PC-9 (cell line): Measurements from ENCODE around the gene SERTAD2. TPM values are rescaled to one million over a fixed set of nuclear protein-coding genes. Genes with fewer than 3 reads are reported as not detected.
A peak's percentile ranks its signal among the peaks of the same experiment; 100 is the strongest.

Experiments used
- BruUV-seq: library from RNA; stranded (reverse); fragments of 400-500 nt; replicated peaks from 2 replicates; lab custom pipeline; 2021; lab: Mats Ljungman, UMichigan
- CTCF ChIA-PET: fragments of 300-600 bp; sonication (Branson Sonifier 250); formaldehyde crosslinking; loops from one replicate; lab custom pipeline; 2022; ENCODE audit warnings: antibody characterized with exemption; lab: Charles Lee
- POLR2A ChIA-PET: fragments of 300-600 bp; sonication (Branson Sonifier 250); formaldehyde crosslinking; loops from one replicate; lab custom pipeline; 2022; ENCODE audit warnings: antibody characterized with exemption; ENCODE audit not compliant: unreplicated experiment; lab: Charles Lee
- DNase-seq, 2 experiments: peaks; one replicate each; pipeline versions ENCODE4 v3.0.0 to v3.0.0-alpha.2; 2015 to 2022; ENCODE audit warnings: mixed read lengths in 1 of 2
- H2AFZ ChIP-seq: fragments of 200-600 bp; sonication (generic); 2 replicates; pipeline ENCODE4 v1.8.1; 2017; ENCODE audit warnings: antibody characterized with exemption
- H3F3A ChIP-seq: fragments of 200-600 bp; sonication (generic); 2 replicates; pipeline ENCODE4 v1.8.1; 2017; ENCODE audit warnings: antibody characterized with exemption, mild to moderate bottlenecking, low read depth; ENCODE audit not compliant: insufficient read depth
- H3K27ac ChIP-seq: fragments of 200-600 bp; sonication (generic); 2 replicates; pipeline ENCODE4 v1.6.1; 2016; ENCODE audit warnings: mixed run types
- H3K27me3 ChIP-seq: fragments of 200-600 bp; sonication (generic); 2 replicates; pipeline ENCODE4 v1.6.1; 2016; ENCODE audit warnings: low read depth, mixed run types; ENCODE audit not compliant: insufficient read depth
- H3K36me3 ChIP-seq: fragments of 200-600 bp; sonication (generic); 2 replicates; pipeline ENCODE4 v1.6.1; 2016; ENCODE audit warnings: low read depth, mixed run types
- H3K4me1 ChIP-seq: fragments of 200-600 bp; sonication (generic); replicated peaks from 2 replicates; pipeline ENCODE4 v1.6.1; 2016; ENCODE audit warnings: mixed run types; ENCODE audit not compliant: insufficient read depth
- H3K4me2 ChIP-seq: fragments of 200-600 bp; sonication (generic); 2 replicates; pipeline ENCODE4 v1.6.1; 2017; ENCODE audit warnings: mixed run types
- H3K4me3 ChIP-seq: fragments of 200-600 bp; sonication (generic); 2 replicates; pipeline ENCODE4 v1.6.1; 2016; ENCODE audit warnings: mixed run types
- H3K79me2 ChIP-seq: fragments of 200-600 bp; sonication (generic); 2 replicates; pipeline ENCODE4 v1.6.1; 2017; ENCODE audit warnings: low read depth, mixed run types
- H3K9me2 ChIP-seq: fragments of 200-600 bp; sonication (generic); 2 replicates; pipeline ENCODE4 v1.8.1; 2017; ENCODE audit warnings: mild to moderate bottlenecking; ENCODE audit not compliant: insufficient read depth
- H3K9me3 ChIP-seq: fragments of 200-600 bp; sonication (generic); 2 replicates; pipeline ENCODE4 v1.8.1; 2016; ENCODE audit warnings: low read depth; ENCODE audit not compliant: insufficient read depth
- H4K20me1 ChIP-seq: fragments of 200-600 bp; sonication (generic); 2 replicates; pipeline ENCODE4 v1.8.1; 2017; ENCODE audit not compliant: insufficient read depth
- EZH2 ChIP-seq: fragments of 200-600 bp; sonication (generic); IDR thresholded peaks from 2 replicates; pipeline ENCODE4 v1.8.0; 2017; ENCODE audit warnings: antibody characterized with exemption, low read depth
- intact Hi-C: fragments of 100-400 bp; cut with micrococcal nuclease; formaldehyde crosslinking; loops from one replicate; pipeline ENCODE4 v1.10.0; 2022; ENCODE audit not compliant: unreplicated experiment
- total RNA-seq: library from RNA; stranded (reverse); gene quantifications from 2 replicates; pipeline ENCODE4 v1.2.3, GENCODE V29; 2021
- TF ChIP-seq, protein P1 (sequence below): fragments of 200-600 bp; sonication (generic); conservative IDR thresholded peaks from 2 replicates; pipeline ENCODE4 v1.6.1; 2017; ENCODE audit warnings: mixed run types, antibody characterized with exemption, mild to moderate bottlenecking, moderate library complexity

Gene SERTAD2
- total RNA-seq, 1 experiment from 2014 or later, result 31.4 TPM

DNA sequence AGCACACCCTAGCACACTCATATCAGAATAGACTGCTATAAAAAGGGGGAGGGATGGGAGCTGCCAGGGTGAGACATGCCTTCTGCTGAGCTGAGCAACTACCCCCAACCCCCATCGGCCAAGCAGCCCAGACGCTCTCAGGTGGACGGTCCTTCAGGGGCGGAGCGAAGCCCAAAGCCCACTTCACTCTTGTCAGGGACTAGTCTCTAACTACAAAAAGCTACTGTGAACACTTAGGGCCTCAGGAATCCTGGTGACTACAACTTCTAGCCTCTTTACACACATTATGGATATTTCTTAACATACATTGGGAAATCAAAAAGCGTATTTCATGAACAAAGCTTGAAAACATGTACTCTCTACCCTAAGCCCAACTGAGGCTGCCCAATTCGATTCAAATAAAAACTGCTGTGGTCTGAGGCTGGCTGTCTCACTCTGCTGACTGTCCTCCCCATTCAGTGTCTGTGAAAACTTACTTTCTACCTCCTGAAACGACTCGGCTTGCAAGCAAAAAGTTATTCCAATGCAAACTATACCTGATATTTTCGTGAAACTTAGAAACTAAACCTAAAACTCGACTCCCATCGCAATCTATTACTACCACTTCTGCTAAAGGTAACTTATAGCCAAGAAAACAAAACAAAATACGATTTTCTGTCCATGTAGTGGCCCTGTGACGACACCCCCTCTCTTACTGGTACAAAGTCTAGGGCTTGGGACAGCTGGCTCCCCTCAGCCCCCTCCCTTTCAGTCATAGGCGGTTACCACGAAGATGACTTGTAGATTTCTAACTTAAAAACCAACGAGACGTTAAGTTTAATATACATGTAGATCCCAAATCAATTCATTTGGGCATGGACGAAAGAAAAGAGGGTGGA is 1.2 kb downstream of the SERTAD2 start:
- peak; percentile 41 to 44 for DNase-seq
- H3K27ac ChIP-seq, result peak overlapping the region; percentile 87
- no peaks in the 10 kb centered on the region for H3K36me3 ChIP-seq
- 0 out of 2 replicates have a peak, but pooled peaks cover 4% of the 10 kb centered on the region for H4K20me1 ChIP-seq
- peaks cover 66% of the 10 kb centered on the region for H3K79me2 ChIP-seq
- H2AFZ ChIP-seq, result peak overlapping the region; percentile 91
- ChIA-PET CTCF (interaction anchor here (0.6 to 1.5 kb wide), 3 partner anchors 44 to 98 kb away, joined by 3 to 7 read pairs (median 5); no protein-coding TSS in a partner anchor), POLR2A (interaction anchor here (0.6 to 2.0 kb wide), 5 partner anchors 8 to 338 kb away, joined by 3 to 44 read pairs (median 4); no protein-coding TSS in a partner anchor)
- H3K27me3 ChIP-seq, result no peaks in the 10 kb centered on the region
- H3K4me1 ChIP-seq, result peaks cover 67% of the 10 kb centered on the region
- TF ChIP-seq, protein P1, sequence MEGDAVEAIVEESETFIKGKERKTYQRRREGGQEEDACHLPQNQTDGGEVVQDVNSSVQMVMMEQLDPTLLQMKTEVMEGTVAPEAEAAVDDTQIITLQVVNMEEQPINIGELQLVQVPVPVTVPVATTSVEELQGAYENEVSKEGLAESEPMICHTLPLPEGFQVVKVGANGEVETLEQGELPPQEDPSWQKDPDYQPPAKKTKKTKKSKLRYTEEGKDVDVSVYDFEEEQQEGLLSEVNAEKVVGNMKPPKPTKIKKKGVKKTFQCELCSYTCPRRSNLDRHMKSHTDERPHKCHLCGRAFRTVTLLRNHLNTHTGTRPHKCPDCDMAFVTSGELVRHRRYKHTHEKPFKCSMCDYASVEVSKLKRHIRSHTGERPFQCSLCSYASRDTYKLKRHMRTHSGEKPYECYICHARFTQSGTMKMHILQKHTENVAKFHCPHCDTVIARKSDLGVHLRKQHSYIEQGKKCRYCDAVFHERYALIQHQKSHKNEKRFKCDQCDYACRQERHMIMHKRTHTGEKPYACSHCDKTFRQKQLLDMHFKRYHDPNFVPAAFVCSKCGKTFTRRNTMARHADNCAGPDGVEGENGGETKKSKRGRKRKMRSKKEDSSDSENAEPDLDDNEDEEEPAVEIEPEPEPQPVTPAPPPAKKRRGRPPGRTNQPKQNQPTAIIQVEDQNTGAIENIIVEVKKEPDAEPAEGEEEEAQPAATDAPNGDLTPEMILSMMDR, result no peak
- TF ChIP-seq EZH2, result no peak
- H3F3A ChIP-seq, result peaks cover 39% of the 10 kb centered on the region
- H3K4me3 ChIP-seq, result peak overlapping the region; percentile 98
- intact Hi-C loops, result loop anchor here (1.0 kb wide), 3 partner anchors 8 to 99 kb away; no protein-coding TSS in a partner anchor
- H3K4me2 ChIP-seq, result peak overlapping the region; percentile 90
- H3K9me3 ChIP-seq, result no peaks in the 10 kb centered on the region
- H3K9me2 ChIP-seq, result no peaks in the 10 kb centered on the region
- TSS peak; percentile 57 for BruUV-seq

DNA sequence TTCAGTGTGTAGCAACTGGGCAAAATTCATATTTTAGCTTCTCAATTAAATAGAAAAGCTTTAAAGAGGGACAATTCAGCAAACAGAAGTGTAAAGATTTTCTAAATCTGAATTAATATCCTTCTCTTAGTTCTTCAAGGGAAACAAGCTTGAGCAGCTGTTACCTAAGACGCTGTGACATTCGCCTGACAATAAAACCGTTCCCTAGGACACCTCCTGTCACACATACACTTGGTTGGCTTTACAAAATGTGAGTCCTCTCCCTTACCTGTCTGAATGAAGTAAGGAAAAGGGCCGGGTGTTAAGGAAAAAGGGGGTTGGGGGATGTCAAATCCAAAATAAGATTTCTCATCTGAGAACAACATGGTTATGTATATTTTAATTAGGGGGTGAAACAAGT is 2.1 kb downstream of the SERTAD2 start:
- ChIA-PET CTCF (interaction anchor here (0.6 to 1.1 kb wide), 2 partner anchors 43 to 221 kb away, joined by 7 to 13 read pairs; no protein-coding TSS in a partner anchor), POLR2A (interaction anchor here (1.0 kb wide), 1 partner anchor 187 kb away, joined by 5 read pairs; no protein-coding TSS in a partner anchor)
- peaks cover 75% of the 10 kb centered on the region for H3K4me1 ChIP-seq
- peaks cover 47% of the 10 kb centered on the region for H3F3A ChIP-seq
- H3K4me3 ChIP-seq, result peak overlapping the region; percentile 98
- H4K20me1 ChIP-seq, result 0 out of 2 replicates have a peak, but pooled peaks cover 4% of the 10 kb centered on the region
- H3K27ac ChIP-seq, result peak overlapping the region; percentile 87
- no peaks in the 10 kb centered on the region for H3K9me2 ChIP-seq
- no peaks in the 10 kb centered on the region for H3K36me3 ChIP-seq
- H3K4me2 ChIP-seq, result peak overlapping the region; percentile 90
- H3K79me2 ChIP-seq, result peaks cover 75% of the 10 kb centered on the region
- no peak for DNase-seq
- no peaks in the 10 kb centered on the region for H3K9me3 ChIP-seq
- no TSS peak for BruUV-seq
- intact Hi-C loops, result no loop called here
- no peak for TF ChIP-seq EZH2
- TF ChIP-seq, protein P1, result no peak
- H2AFZ ChIP-seq, result no peak overlapping the region
- H3K27me3 ChIP-seq, result no peaks in the 10 kb centered on the region

DNA sequence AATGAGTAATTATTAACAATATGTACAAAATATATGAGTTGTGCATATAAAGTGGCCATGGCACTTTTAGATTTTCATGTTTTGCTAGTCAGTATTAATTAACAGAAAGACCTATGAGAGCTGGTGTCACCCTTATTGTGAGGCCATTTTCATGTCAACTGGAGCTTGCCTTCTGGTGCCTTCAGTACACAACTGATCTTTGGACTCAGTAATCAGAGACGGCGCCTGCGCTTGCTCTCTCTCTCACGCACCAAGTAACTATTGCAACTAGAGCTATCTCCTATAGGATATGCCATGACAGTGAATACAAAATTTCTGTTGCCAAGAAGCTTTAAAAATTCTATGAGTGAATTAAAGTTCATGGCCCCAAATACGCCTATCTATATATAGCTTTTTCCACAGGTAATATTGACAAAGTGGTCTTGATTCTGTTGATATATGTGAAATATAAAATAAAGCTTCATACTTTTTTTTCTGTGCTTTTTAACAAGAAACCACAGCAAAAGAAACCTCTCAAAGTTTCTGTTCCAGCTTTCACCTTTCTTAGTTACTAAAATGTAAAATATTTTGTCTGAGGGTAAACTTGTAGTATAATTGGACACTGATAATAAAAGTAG is 2.9 kb downstream of the SERTAD2 start:
- H2AFZ ChIP-seq, result no peak overlapping the region
- no peaks in the 10 kb centered on the region for H3K9me2 ChIP-seq
- H3F3A ChIP-seq, result peaks cover 50% of the 10 kb centered on the region
- H3K27ac ChIP-seq, result peak overlapping the region; percentile 87
- peak overlapping the region; percentile 98 for H3K4me3 ChIP-seq
- 0 out of 2 replicates have a peak, but pooled peaks cover 4% of the 10 kb centered on the region for H4K20me1 ChIP-seq
- H3K4me1 ChIP-seq, result peaks cover 75% of the 10 kb centered on the region
- intact Hi-C loops, result no loop called here
- H3K36me3 ChIP-seq, result no peaks in the 10 kb centered on the region
- peak overlapping the region; percentile 90 for H3K4me2 ChIP-seq
- no peaks in the 10 kb centered on the region for H3K27me3 ChIP-seq
- ChIA-PET POLR2A (interaction anchor here (0.6 kb wide), 1 partner anchor 67 kb away, joined by 3 read pairs; no protein-coding TSS in a partner anchor), CTCF (interaction anchor here (0.6 to 1.8 kb wide), 3 partner anchors 181 to 222 kb away, joined by 4 to 13 read pairs (median 7); no protein-coding TSS in a partner anchor)
- H3K79me2 ChIP-seq, result peaks cover 82% of the 10 kb centered on the region
- no peak for DNase-seq
- BruUV-seq, result no TSS peak
- TF ChIP-seq, protein P1, result no peak
- TF ChIP-seq EZH2, result no peak
- no peaks in the 10 kb centered on the region for H3K9me3 ChIP-seq
